COLO668 (cell line): ENCODE results near the gene FLT3.

Experiments
- DNase-seq: peaks from one replicate; lab custom pipeline; 2025; ENCODE audit not compliant: unreplicated experiment; lab: John Stamatoyannopoulos, UW

Gene FLT3

GRCh38 chr13:27963491-27963890 is 136.9 kb downstream of the FLT3 start:
- no peak for DNase-seq

- no peak for DNase-seq
Observed at GRCh38 chr13:27962982-27963381, 137.4 kb downstream of the FLT3 start.

- DNase-seq: no peak
Observed at GRCh38 chr13:27962128-27962841, 138.1 kb downstream of the FLT3 start.

- no peak for DNase-seq
Observed at GRCh38 chr13:27961227-27962085, 138.9 kb downstream of the FLT3 start.

- peak; percentile 98 for DNase-seq
Observed at GRCh38 chr13:27960362-27961226, 139.8 kb downstream of the FLT3 start.

- no peak for DNase-seq
Observed at GRCh38 chr13:27959976-27960361, 140.4 kb downstream of the FLT3 start.

- no peak for DNase-seq
Observed at GRCh38 chr13:27956576-27957300, 143.6 kb downstream of the FLT3 start.

- DNase-seq: no peak
Observed at GRCh38 chr13:27955014-27955591, 145.3 kb downstream of the FLT3 start.

GRCh38 chr13:27954406-27954851 is 145.9 kb downstream of the FLT3 start:
- peak; percentile 94 for DNase-seq

GRCh38 chr13:27953676-27954405 is 146.5 kb downstream of the FLT3 start:
- peak; percentile 99 for DNase-seq
